ENCODE results near the gene SYT6. TPM values are rescaled to one million over a fixed set of nuclear protein-coding genes. Genes with fewer than 3 reads are reported as not detected.

Gene SYT6
- total and polyA plus RNA-seq, 7 donors: 0.32 to 1.9 (median 0.46) TPM; not detected in 3

DNA sequence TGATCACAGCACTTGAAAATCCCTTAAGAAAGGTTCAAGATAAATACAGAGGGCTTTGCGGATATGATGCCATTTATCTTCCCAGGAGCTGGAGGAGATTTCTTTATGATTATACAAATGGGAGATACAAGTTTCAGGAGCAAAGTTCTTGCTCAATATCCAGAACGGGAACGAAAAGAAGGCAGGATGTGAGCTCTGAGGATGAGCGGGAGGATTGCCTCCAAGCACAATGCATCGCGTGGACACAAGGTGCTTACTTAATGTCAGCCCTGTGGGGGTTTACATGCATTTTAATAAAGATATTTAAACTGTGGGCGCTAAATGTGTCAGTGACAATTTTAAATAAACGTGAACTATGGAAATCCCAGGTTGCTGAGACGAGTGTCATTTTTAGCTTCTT lies 59.0 kb downstream of the SYT6 start:
- no peaks in the 10 kb centered on the region for H3K36me3 ChIP-seq
- intact Hi-C loops (cut with DNase I): loop anchor here (2.0 to 5.0 kb wide), 2 partner anchors 112 to 188 kb away; no protein-coding TSS in a partner anchor
- no peak overlapping the region for H3K4me3 ChIP-seq
- TF ChIP-seq POLR2AphosphoS5 (IDR thresholded peaks at IDR 0.05): no peak
- H3K4me1 ChIP-seq: peaks cover 0 to 30% (median 14%) of the 10 kb centered on the region in 4 donors
- DNase-seq: no peak
- no peaks in the 10 kb centered on the region for H3K27me3 ChIP-seq
- peak overlapping the region in 2 of 4 donors; percentile 54 to 74 for H3K27ac ChIP-seq
- no peaks in the 10 kb centered on the region for H3K9me3 ChIP-seq
- WGBS, 2 donors: 84 to 88% methylated on average over 9 of the region's 9 CpGs

DNA sequence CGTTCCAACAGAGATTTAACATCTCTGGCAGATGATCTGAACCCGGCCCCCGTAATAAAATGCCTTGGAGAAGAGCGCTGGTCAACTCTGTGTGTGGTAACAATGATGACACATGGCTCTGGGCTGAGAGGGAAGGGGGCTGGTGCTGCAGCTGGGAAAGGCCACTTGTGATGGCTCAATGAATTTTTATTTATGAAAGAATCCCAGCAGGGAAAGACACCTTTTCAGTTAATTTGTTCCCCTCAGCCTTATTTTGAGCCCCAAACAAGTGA lies 59.4 kb downstream of the SYT6 start:
- no peak for DNase-seq
- Histone ChIP-seq H3K27me3 (no peaks in the 10 kb centered on the region), H3K9me3 (no peaks in the 10 kb centered on the region), H3K36me3 (no peaks in the 10 kb centered on the region), H3K4me1 (peaks cover 0 to 30% (median 14%) of the 10 kb centered on the region in 4 donors), H3K27ac (peak overlapping the region in 3 of 4 donors; percentile 54 to 74 (median 54)), H3K4me3 (no peak overlapping the region)
- intact Hi-C loops (cut with DNase I): loop anchor here (2.0 to 5.0 kb wide), 2 partner anchors 111 to 188 kb away; no protein-coding TSS in a partner anchor
- WGBS, 2 donors: 66 to 67% methylated on average over 4 of the region's 4 CpGs
- TF ChIP-seq EP300 (IDR thresholded peaks at IDR 0.05): no peak
- no peak for TF ChIP-seq POLR2AphosphoS5 (IDR thresholded peaks at IDR 0.05)
- TF ChIP-seq, protein P1, sequence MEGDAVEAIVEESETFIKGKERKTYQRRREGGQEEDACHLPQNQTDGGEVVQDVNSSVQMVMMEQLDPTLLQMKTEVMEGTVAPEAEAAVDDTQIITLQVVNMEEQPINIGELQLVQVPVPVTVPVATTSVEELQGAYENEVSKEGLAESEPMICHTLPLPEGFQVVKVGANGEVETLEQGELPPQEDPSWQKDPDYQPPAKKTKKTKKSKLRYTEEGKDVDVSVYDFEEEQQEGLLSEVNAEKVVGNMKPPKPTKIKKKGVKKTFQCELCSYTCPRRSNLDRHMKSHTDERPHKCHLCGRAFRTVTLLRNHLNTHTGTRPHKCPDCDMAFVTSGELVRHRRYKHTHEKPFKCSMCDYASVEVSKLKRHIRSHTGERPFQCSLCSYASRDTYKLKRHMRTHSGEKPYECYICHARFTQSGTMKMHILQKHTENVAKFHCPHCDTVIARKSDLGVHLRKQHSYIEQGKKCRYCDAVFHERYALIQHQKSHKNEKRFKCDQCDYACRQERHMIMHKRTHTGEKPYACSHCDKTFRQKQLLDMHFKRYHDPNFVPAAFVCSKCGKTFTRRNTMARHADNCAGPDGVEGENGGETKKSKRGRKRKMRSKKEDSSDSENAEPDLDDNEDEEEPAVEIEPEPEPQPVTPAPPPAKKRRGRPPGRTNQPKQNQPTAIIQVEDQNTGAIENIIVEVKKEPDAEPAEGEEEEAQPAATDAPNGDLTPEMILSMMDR (IDR thresholded peaks at IDR 0.05): no peak
- TF ChIP-seq POLR2A (IDR thresholded peaks at IDR 0.05): no peak

DNA sequence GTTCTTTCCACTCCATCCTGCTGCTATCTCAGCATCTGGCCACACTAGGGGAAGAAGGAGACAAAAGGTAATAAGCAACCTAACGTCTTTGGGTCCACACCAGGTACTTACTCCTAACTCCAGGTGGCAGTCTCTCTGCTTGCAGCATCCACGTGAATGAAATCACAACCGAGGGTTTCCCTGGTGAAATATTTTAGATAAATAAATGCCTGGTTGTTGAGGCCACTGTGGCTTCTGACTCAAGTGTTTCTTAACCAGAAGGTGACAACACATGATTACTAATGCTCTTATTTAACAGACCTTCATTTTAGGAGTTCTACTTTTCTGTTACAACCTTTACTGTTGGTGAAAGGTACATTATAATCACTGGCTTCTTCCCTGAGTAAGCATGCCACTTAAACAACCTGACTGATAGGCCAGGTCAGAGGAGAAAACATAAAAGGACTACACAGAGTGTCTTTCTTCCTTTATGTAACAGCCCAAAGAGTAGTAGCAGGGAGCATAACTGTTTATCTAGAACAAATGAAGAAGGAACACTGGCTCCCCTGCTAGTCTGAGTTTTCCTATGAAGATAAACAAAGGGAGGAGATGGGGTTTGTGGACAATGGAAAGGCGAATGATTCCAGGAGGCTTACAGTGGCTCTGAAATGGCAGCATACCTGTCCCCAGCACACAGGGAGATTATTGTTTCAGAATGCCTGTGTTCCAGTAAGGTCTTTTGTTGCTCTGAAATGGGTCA lies 59.9 kb downstream of the SYT6 start:
- Histone ChIP-seq H3K4me3 (no peak overlapping the region), H3K4me1 (peaks cover 0 to 30% (median 14%) of the 10 kb centered on the region in 4 donors), H3K36me3 (no peaks in the 10 kb centered on the region), H3K9me3 (no peaks in the 10 kb centered on the region), H3K27me3 (no peaks in the 10 kb centered on the region), H3K27ac (peak overlapping the region in 3 of 4 donors; percentile 54 to 74 (median 54))
- WGBS, 2 donors: 30 to 46% methylated on average over 4 of the region's 4 CpGs
- no peak for DNase-seq
- TF ChIP-seq, protein P1 (IDR thresholded peaks at IDR 0.05): peak in 1 of 4 experiments; percentile 12
- no peak for TF ChIP-seq POLR2A (IDR thresholded peaks at IDR 0.05)
- intact Hi-C loops (cut with DNase I): loop anchor here (2.0 to 5.0 kb wide), 2 partner anchors 111 to 189 kb away; no protein-coding TSS in a partner anchor

DNA sequence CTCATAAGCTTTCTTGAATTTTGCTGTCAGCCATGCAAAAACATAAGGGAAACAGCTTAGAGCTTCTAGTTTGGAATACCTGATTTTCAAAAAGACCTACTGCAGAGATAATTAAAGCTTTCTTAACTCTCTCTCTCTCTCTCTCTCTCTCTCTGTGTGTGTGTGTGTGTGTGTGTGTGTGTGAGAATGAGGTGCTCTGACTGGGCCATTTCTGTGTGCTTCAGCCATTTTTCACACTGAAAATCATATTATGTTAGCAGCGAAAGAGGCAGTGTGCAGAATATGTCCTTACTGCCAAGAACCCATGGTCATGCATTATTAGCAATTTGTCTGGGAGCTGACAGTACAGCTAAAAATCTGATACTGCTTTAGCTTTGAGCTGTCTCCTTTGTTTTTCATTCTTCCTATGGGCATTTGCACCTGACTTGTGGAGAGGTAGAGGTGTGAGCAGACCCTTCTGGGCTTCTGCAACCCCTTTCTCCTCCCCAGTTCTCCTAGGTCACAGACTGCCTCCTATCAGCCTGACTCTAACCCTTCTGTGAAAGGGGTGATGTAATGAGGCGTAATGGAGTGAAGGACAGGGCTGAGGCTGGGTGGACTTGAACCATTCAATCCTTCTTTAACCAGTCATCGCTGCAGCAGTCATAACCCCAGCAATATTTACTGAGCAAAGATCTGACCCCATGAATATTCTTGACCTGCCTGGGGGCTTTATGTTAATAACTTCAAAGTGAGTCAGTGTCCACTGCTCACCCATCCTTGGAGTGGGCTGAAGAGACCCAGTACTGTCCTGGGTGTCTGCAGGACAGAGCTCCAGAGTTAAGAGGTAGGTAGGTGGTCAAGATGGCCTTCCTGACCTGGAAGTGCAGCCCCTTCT lies 61.2 kb downstream of the SYT6 start:
- intact Hi-C loops (cut with DNase I): loop anchor here (5.0 kb wide), 1 partner anchor 190 kb away; no protein-coding TSS in a partner anchor
- Histone ChIP-seq H3K27me3 (no peaks in the 10 kb centered on the region), H3K9me3 (no peaks in the 10 kb centered on the region), H3K27ac (no peak overlapping the region), H3K4me3 (no peak overlapping the region), H3K36me3 (no peaks in the 10 kb centered on the region), H3K4me1 (peaks cover 0 to 27% (median 14%) of the 10 kb centered on the region in 4 donors)
- DNase-seq: no peak
- TF ChIP-seq EP300 (IDR thresholded peaks at IDR 0.05): no peak
- TF ChIP-seq POLR2AphosphoS5 (IDR thresholded peaks at IDR 0.05): no peak
- TF ChIP-seq, protein P1 (IDR thresholded peaks at IDR 0.05): no peak
- TF ChIP-seq POLR2A (IDR thresholded peaks at IDR 0.05): no peak
- 63 to 91% methylated on average over 3 of the region's 3 CpGs for WGBS, 2 donors

DNA sequence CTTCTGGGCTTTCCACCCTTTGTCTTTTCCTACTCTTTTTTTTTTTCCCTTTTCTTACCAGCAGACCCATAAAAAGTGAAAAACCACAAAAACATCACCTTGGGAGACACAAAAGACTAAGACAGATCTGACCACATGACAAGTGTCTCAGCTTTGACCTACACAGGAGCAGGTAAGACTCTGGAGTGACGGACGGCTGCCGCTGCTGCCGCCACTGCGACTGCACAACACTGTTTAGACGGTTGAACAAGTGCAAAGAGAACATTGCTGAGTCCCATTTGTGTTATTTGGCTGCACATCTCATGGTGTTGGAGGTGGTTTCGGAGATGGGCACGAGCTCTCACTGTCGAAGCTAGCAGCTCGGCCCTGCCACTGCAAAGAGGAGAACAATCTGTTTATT lies 62.0 kb downstream of the SYT6 start:
- TF ChIP-seq POLR2A (IDR thresholded peaks at IDR 0.05) (no peak), POLR2AphosphoS5 (IDR thresholded peaks at IDR 0.05) (no peak), EP300 (IDR thresholded peaks at IDR 0.05) (no peak)
- TF ChIP-seq, protein P1 (IDR thresholded peaks at IDR 0.05): no peak
- DNase-seq: no peak
- intact Hi-C loops (cut with DNase I): loop anchor here (5.0 kb wide), 1 partner anchor 191 kb away; no protein-coding TSS in a partner anchor
- H3K4me3 ChIP-seq: no peak overlapping the region
- WGBS, 2 donors: 88 to 90% methylated on average over 10 of the region's 10 CpGs
- H3K27me3 ChIP-seq: no peaks in the 10 kb centered on the region
- H3K4me1 ChIP-seq: peaks cover 0 to 23% (median 14%) of the 10 kb centered on the region in 4 donors
- no peak overlapping the region for H3K27ac ChIP-seq
- no peaks in the 10 kb centered on the region for H3K9me3 ChIP-seq
- no peaks in the 10 kb centered on the region for H3K36me3 ChIP-seq
